ENCODE data around the gene MRPS12.

GRCh38 chr19:38977445-38978325, 46.9 kb downstream of the MRPS12 start:
- TF ChIP-seq CTCF (IDR thresholded peaks at IDR 0.05; ENCODE audit: borderline replicate concordance, extremely low read depth, low read length, poor library complexity, severe bottlenecking) (no peak), EZH2 (IDR thresholded peaks at IDR 0.05; ENCODE audit: borderline replicate concordance, low read depth, low read length, severe bottlenecking) (no peak)
